Stimulated activated CD8-positive, alpha-beta memory T cell treated with anti-CD3 and anti-CD28 coated beads, Interleukin-12 subunit alpha, Interleukin-12 subunit beta, amount 100 ng/mL, for 24 hours (primary cell): ENCODE measurements around the gene CCDC88C.
"Not testable (repeated sequence)": the region's sequence is repeated elsewhere in the genome, so short reads cannot be mapped to it uniquely, and the experiment has no call there.

Experiments used
- DNase-seq: peaks from one replicate; pipeline ENCODE4 v3.0.0-alpha.2; 2020; ENCODE audit errors: extremely low read depth

CCDC88C gene

DNA sequence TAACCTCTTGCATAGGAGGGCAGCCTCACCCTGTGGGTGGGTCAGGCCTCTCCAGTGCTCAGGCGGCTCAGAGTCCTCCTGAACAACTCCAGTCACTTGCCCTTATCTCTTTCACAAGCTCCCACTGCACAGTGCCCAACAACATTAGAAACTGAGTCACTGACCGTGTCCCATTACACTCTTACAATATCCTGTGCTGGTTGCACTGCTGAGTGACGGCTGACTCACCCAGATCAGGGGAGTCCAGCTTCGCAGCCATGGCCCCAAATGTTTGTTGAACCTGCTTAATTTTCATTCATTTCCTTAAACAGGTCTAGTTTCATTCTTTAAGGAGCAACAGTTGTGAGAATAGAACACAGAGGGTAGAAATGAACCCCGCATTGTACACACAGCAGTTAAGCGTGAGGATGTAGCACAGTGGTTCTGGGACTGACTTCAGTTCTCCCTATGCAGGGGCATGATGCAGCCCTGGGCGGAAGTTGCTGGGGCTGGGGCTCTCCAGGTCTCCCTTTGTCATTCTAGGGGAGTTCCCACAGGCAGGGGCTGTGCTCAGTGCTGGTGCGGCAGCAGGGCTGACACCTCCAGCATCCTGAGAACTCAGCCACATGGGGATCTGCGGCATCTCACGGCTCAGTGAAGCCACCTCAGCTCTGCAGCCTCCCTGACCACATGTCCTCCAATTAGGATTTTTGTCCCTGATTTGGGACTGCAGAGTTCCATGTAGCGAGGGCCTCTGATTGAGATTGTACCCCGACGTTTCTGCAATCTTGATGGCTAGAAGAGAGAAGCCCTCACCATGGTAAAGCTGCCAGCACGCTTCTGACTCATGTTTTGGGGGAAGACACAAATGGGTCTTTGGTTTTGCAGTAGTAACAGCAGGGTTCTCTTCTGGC is 189.3 kb downstream of the CCDC88C start:
- peak; percentile 70 for DNase-seq

DNA sequence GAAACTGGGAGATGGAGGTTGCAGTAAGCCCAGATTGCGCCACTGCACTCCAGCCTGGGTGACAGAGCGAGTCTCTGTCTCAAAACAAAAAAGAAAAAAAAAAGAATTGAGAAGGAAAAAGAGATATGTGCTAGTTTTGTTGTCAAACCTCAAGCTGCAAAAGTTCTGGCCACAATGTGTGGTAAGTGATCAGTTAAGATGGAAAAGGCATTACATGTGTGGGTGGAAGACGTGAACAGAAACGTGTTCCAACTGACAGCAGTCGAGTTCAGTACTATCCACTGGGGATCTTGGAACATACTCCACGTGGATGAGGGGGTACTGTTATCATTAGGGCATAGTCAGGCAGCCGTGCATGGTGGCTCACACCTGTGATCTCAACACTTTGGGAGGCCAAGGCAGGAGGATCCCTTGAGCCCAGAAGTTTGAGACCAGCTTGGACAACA is 190.4 kb downstream of the CCDC88C start:
- no peak for DNase-seq

- DNase-seq, result not testable (repeated sequence)
Observed at GRCh38 chr14:91226360-91226759, 191.3 kb downstream of the CCDC88C start.

- DNase-seq, result no peak
Observed at GRCh38 chr14:91225025-91225424, 192.6 kb downstream of the CCDC88C start.

DNA sequence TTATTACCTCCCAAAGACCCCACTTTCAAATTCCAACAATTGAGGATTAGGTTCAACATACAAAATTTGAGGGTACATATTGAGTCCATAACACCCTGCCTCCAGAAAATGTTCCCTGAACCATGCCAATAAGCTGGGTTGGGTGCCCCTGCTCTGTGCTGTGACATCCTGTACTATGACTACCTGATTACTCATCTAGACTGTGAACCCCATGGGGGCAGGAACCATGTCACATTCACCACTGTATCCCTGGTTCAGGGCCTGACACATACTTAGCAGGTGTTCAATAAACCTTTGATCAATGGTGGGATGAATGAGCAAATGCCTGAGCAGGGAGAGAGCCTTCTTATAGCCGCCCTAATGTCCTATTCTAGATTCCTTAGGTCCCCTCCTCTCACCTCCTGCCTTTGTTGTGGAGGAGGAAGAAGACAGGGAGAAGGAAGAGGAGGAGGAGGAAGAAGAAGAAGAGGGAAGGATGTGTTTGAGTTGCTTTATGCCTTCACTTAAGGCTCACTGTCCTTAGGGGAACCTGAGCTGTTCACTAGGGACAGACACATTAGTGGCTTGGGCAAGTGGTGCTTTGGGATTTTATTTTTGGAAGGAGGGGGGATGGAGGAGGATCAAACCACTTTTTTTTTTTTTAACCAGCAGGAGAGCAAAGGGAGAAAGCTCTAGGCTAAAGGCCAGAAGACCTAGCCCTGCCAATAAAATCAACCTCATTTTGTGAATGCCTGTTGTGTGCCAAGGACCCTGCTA is 194.4 kb downstream of the CCDC88C start:
- DNase-seq, result no peak
